Measurements from ENCODE around the gene ARHGEF28. TPM values are rescaled to one million over a fixed set of nuclear protein-coding genes. Genes with fewer than 3 reads are reported as not detected.

The ARHGEF28 gene
- polyA plus RNA-seq, 1 donor, result 60.1 TPM

- DNase-seq, result no peak
Observed at GRCh38 chr5:73655521-73656160, 29.6 kb downstream of the ARHGEF28 start.

- no peak for DNase-seq
Observed at GRCh38 chr5:73661753-73662152, 35.8 kb downstream of the ARHGEF28 start.

- DNase-seq, result no peak
Observed at GRCh38 chr5:73663161-73663859, 37.3 kb downstream of the ARHGEF28 start.

GRCh38 chr5:73663860-73664240 is 37.9 kb downstream of the ARHGEF28 start:
- no peak for DNase-seq

- DNase-seq, result no peak
Observed at GRCh38 chr5:73664796-73665195, 38.8 kb downstream of the ARHGEF28 start.

- no peak for DNase-seq
Observed at GRCh38 chr5:73666891-73667290, 40.9 kb downstream of the ARHGEF28 start.

GRCh38 chr5:73668017-73668416 is 42.0 kb downstream of the ARHGEF28 start:
- no peak for DNase-seq

GRCh38 chr5:73668486-73669111 is 42.6 kb downstream of the ARHGEF28 start:
- no peak for DNase-seq

- no peak for DNase-seq
Observed at GRCh38 chr5:73670731-73671130, 44.7 kb downstream of the ARHGEF28 start.

GRCh38 chr5:73672132-73672531 is 46.1 kb downstream of the ARHGEF28 start:
- no peak for DNase-seq

- no peak for DNase-seq
Observed at GRCh38 chr5:73673161-73673591, 47.2 kb downstream of the ARHGEF28 start.

- DNase-seq, result no peak
Observed at GRCh38 chr5:73674669-73675004, 48.6 kb downstream of the ARHGEF28 start.

GRCh38 chr5:73678322-73678740 is 52.3 kb downstream of the ARHGEF28 start:
- DNase-seq, result no peak

- DNase-seq, result no peak
Observed at GRCh38 chr5:73678807-73679206, 52.8 kb downstream of the ARHGEF28 start.

GRCh38 chr5:73682176-73682575 is 56.2 kb downstream of the ARHGEF28 start:
- no peak for DNase-seq

- no peak for DNase-seq
Observed at GRCh38 chr5:73684691-73685090, 58.7 kb downstream of the ARHGEF28 start.

GRCh38 chr5:73686912-73687311 is 60.9 kb downstream of the ARHGEF28 start:
- no peak for DNase-seq

GRCh38 chr5:73687357-73687756 is 61.4 kb downstream of the ARHGEF28 start:
- DNase-seq, result no peak

GRCh38 chr5:73690015-73690414 is 64.0 kb downstream of the ARHGEF28 start:
- DNase-seq, result no peak

GRCh38 chr5:73691302-73692080 is 65.5 kb downstream of the ARHGEF28 start:
- DNase-seq, result no peak

- no peak for DNase-seq
Observed at GRCh38 chr5:73692166-73692640, 66.2 kb downstream of the ARHGEF28 start.

GRCh38 chr5:73692981-73693380 is 67.0 kb downstream of the ARHGEF28 start:
- DNase-seq, result no peak

Measured in left kidney (tissue), 2 donors.